Nasal cavity respiratory epithelium epithelial cell of viscerocranial mucosa (primary cell): ENCODE data around the gene OS9. TPM values are rescaled to one million over a fixed set of nuclear protein-coding genes. Genes with fewer than 3 reads are reported as not detected.

Experiments
- total RNA-seq: library from RNA; depleted of rRNA; stranded (reverse); fragments of >200 nt; gene quantifications from 2 replicates; pipeline ENCODE4 v1.2.3, GENCODE V29; 2014

OS9 gene, protein sequence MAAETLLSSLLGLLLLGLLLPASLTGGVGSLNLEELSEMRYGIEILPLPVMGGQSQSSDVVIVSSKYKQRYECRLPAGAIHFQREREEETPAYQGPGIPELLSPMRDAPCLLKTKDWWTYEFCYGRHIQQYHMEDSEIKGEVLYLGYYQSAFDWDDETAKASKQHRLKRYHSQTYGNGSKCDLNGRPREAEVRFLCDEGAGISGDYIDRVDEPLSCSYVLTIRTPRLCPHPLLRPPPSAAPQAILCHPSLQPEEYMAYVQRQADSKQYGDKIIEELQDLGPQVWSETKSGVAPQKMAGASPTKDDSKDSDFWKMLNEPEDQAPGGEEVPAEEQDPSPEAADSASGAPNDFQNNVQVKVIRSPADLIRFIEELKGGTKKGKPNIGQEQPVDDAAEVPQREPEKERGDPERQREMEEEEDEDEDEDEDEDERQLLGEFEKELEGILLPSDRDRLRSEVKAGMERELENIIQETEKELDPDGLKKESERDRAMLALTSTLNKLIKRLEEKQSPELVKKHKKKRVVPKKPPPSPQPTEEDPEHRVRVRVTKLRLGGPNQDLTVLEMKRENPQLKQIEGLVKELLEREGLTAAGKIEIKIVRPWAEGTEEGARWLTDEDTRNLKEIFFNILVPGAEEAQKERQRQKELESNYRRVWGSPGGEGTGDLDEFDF
- total RNA-seq: 188 and 209 TPM in 2 replicates

DNA sequence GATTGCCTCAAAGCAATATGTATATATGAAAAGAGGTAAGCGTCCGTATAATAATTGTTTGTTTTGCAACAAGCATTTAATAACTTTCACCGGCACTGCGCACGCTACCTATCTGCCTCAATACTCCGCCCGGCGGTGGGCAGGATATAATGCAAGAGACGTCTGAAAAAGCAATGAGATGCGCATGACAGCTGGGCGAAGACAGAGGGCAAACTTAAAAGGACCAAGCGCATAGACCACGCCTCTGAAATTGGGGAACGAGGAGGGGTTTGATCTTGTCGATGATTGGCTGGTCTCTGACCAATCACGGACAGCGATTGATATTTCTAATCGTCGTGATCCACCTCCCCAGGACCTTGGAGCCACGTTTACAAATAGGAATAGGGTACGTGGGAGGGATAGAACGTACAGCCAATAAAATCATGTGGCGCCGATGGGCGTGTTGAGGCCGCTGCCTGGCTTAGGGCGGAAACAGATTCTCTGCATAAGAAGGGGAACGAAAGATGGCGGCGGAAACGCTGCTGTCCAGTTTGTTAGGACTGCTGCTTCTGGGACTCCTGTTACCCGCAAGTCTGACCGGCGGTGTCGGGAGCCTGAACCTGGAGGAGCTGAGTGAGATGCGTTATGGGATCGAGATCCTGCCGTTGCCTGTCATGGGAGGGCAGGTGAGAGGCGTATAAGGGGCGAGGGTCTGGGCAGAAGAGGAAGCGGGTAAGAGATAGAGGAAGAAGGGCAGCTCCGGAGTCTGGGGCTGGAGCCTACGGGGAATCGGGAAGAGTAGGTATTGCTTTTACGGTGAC, at the start of gene OS9:
OS9 (plus strand) TSS at position 474 of the 800 bp plus-strand sequence; CDS start at position 504, 30 bp downstream.

DNA sequence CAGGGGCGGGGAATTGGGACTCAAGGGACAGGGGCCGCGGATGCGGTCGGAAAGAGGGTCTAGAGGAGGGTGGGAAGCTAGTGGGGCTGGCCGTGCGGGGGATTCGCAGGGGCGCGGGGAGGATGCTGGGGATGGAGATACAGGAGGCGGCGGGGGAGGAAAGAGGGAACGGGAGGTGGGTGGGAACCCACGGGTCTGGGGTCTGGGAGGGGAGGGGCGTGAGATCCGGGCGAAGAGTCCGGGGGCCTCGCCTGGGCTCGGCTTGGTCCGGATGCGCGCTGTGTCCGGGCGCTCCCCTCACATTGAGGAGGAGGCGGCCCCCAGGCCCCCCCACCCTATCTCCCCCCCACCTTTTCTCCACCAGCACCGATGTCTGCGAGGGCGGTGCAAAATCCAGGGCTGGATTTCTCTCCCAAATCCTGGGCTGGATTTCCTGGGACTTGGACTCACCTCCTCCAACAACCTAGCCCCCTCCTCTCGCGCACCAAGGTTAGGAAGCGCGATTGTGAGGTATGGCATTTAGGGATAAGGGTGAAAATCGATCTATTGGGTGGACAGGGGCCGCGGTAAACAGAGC, 44.8 kb downstream of the OS9 start, which contains the start of gene AGAP2:
AGAP2 (minus strand) TSS at position 82 of the 577 bp plus-strand sequence. CDS start 496 bp downstream, outside the sequence.

DNA sequence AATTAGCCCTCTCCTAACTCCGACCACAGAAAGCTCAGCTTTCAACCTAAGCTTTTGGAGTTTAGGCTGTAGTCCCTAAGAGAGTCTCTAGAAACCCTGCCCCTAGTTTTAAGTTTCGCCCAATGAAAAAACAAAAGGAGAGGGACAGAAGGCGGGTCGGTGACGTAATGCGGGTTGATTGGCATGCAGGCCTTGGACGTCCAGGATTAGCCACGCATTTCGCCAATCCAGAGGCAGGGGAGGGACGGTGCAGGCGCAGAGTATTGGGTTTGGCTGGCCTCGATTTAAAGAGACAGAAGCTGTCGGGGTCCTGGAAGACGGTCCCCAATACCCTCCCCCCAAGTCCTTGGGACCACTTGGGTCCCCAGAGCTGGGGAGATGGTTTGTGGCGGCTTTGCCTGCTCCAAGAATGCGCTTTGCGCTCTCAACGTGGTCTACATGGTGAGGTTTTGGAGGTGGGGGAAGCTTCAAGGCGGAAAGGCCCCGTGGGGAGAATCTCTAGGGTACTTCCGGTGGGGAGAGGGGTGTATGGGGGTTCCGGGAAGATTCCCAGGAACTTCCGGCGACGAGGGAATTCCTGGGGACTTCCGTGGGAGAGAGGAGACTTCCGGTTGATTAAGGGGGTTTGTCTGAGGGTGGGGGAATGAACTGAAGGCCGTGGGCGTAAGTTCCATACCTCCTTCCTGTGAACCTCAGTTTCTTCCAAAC, 51.0 kb downstream of the OS9 start, which contains the start of gene TSPAN31:
TSPAN31 (plus strand) TSS at position 263 of the 708 bp plus-strand sequence; CDS start at position 379, 116 bp downstream.

DNA sequence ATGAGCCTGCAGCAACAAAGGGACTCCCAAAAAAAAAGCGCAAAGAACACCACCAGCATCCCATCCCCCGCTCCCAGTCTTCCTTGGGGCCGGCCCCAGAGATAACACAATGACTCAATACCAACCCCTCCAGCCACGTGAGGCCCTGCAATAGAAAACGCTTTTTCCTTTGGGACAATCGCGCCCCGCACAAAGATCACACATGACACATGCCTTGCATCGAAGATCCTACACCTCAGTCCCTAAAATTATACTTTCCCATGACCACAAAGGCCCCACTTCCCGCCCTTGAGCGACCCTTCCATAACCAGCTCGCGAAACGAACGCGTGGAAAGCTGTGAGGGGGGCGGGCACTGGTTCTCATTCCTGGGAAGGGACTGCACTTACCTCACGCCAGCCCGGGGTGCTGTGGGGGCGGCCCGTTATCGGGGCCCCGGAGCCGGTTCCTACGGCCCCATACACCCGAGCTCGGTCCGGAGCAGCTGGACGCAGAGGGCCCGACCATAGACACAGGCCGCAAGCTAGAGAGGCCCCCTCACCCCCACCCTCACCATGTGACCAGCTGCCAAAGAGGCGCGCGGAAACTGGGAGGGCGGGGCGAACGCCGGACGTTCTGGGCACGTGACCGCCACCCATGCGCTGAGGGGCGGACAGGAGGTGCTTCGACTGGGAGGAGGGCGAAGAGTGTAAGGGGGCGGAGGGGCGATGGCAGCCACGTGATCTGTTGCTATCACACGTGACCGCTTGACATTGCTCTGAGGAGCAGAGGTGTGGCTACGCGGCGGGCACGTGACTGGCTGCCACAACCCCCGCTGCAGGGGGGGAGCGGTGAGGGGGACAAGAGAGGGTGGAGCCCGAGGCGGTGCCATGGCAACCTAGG, 58.1 kb downstream of the OS9 start, which contains the start of gene CDK4:
CDK4 (minus strand) TSS at position 523 of the 880 bp plus-strand sequence. CDS start 593 bp downstream, outside the sequence.

DNA sequence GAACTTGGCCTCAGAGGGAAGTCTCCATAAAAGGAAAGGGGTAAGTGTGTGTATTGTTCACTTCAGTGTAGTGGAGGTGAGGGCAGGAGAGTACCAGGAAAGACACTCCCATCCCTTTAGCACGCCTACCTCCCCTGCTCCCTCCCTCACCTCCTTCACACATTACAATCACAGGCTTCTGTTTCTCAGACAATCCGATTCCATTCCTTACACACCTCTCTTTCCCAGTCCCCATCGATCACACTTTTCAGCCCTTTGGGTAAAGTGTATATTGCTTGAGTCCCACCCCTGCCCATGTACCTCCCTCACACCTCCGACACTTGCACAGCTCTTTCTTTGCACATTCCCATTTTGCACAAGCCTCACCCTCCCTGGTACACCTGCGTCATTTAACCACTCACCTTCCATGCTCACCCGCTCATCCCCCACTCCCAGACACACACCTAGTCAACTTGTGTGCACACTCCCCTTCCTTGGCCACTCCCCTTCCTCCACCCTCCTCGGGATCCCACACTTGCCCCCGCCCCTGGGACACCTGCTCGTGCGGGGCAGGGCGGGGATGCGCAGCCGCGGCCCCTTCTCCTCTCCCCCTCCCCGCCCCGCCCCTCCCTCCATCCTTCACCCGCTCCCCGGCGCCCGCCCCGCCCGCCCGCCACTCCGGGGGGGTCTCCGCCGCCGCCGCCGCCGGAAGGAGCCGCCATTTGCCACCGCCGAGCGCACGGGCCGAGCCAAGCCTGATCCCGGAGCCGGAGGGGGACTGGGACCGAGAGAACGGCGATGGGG, 60.7 kb downstream of the OS9 start, which contains the start of gene MARCHF9:
MARCHF9 (plus strand) TSS at position 693 of the 783 bp plus-strand sequence. CDS start 426 bp downstream, outside the sequence.

DNA sequence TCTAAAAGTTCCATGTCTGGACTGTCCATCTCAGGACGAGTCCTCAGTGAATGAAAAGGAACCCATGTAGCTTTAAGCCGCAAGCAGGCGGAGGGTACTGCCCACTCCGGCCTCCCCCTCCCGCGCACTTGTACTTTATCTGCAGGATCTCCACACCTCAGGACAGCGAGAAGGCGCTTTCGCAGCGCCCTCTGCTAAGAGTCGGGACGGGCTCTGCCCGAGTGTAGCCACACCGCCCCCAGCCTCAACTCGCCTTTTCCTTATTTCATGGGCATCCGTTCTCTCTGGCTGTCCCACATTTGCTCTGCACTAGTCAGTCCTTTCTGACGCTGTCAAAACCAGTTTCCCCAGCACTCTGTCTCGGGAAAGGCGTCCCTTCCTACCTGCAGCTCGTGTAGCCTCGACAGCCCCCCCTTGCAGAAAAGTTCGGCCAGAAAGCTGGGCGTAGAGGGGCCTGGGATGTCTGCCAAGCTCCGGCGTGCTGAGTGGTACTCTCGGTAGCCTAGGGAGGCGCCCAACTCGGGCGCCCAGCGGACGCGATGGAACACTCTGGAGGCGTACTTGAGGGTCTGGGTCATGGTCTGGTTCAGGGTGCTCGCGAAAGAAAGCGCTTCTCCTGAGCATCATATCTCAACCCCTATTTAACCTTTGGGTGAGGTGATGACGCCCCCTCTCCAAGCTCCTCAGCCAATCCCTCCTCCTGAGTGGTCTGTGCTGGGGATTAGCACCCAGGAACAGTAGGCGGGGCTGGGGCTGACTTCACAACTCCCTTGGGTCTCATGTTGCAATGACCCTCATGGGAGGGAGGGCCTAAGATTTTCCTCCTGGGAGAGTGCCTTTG, 72.8 kb downstream of the OS9 start, which contains the start of gene CYP27B1:
CYP27B1 (minus strand) TSS at position 615 of the 841 bp plus-strand sequence; CDS start at position 578, 37 bp downstream.

Other genes starting within 250 kb of the OS9 start
- 0.34 and 1.5 TPM in 2 replicates for gene INHBE, start 238.8 kb upstream of the OS9 start, total RNA-seq
- under 0.01 and 0.14 TPM in 2 replicates for gene GLI1, start 234.3 kb upstream of the OS9 start, total RNA-seq
- gene ARHGAP9, start 214.3 kb upstream of the OS9 start, total RNA-seq: not detected in 2 replicates
- 351 and 458 TPM in 2 replicates for gene MARS1, start 206.1 kb upstream of the OS9 start, total RNA-seq
- gene DDIT3, start 173.6 kb upstream of the OS9 start, total RNA-seq: 128 and 270 TPM in 2 replicates
- 3.4 and 19.0 TPM in 2 replicates for gene MBD6, start 171.3 kb upstream of the OS9 start, total RNA-seq
- gene DCTN2, start 146.9 kb upstream of the OS9 start, total RNA-seq: 68.7 and 104 TPM in 2 replicates
- under 0.01 and 0.21 TPM in 2 replicates for gene KIF5A, start 144.1 kb upstream of the OS9 start, total RNA-seq
- 47.8 and 62.5 TPM in 2 replicates for gene PIP4K2C, start 102.9 kb upstream of the OS9 start, total RNA-seq
- gene DTX3, start 89.3 kb upstream of the OS9 start, total RNA-seq: 3.1 and 7.0 TPM in 2 replicates
- under 0.01 and 0.43 TPM in 2 replicates for gene ARHGEF25, start 82.7 kb upstream of the OS9 start, total RNA-seq
- 0.07 TPM in 1 of 2 replicates, not detected in the other for gene B4GALNT1, start 60.9 kb upstream of the OS9 start, total RNA-seq
- under 0.01 and 0.07 TPM in 2 replicates for gene AGAP2, start 44.6 kb downstream of the OS9 start, total RNA-seq
- gene TSPAN31, start 50.9 kb downstream of the OS9 start, total RNA-seq: 42.8 and 93.6 TPM in 2 replicates
- 108 and 152 TPM in 2 replicates for gene CDK4, start 58.2 kb downstream of the OS9 start, total RNA-seq
- 6.5 and 9.7 TPM in 2 replicates for gene MARCHF9, start 61.0 kb downstream of the OS9 start, total RNA-seq
- gene CYP27B1, start 72.9 kb downstream of the OS9 start, total RNA-seq: 1.5 and 4.1 TPM in 2 replicates
- gene METTL1, start 78.0 kb downstream of the OS9 start, total RNA-seq: 8.5 and 9.5 TPM in 2 replicates
- gene EEF1AKMT3, start 78.5 kb downstream of the OS9 start, total RNA-seq: 6.8 and 7.7 TPM in 2 replicates
- 17.1 and 17.3 TPM in 2 replicates for gene TSFM, start 88.7 kb downstream of the OS9 start, total RNA-seq
- gene AVIL, start 124.6 kb downstream of the OS9 start, total RNA-seq: 0.34 and 3.3 TPM in 2 replicates
- 32.5 and 72.8 TPM in 2 replicates for gene CTDSP2, start 152.6 kb downstream of the OS9 start, total RNA-seq
- 4.2 and 6.5 TPM in 2 replicates for gene ATP23, start 247.4 kb downstream of the OS9 start, total RNA-seq